Measurements from ENCODE around the gene NUDT16L1.

NUDT16L1 gene

GRCh38 chr16:4663777-4664465 lies 29.4 kb upstream of the NUDT16L1 start:
- DNase-seq (ENCODE audit: low spot score) = no peak

GRCh38 chr16:4664538-4665418 lies 28.6 kb upstream of the NUDT16L1 start:
- peak; percentile 66 for DNase-seq (ENCODE audit: low spot score)

GRCh38 chr16:4666537-4667202 lies 26.7 kb upstream of the NUDT16L1 start:
- no peak for DNase-seq (ENCODE audit: low spot score)

- no peak for DNase-seq (ENCODE audit: low spot score)
Observed at GRCh38 chr16:4667203-4667963, 26.0 kb upstream of the NUDT16L1 start.

GRCh38 chr16:4668313-4668960 lies 24.9 kb upstream of the NUDT16L1 start:
- no peak for DNase-seq (ENCODE audit: low spot score)

- DNase-seq (ENCODE audit: low spot score) = no peak
Observed at GRCh38 chr16:4673387-4674046, 19.8 kb upstream of the NUDT16L1 start.

- DNase-seq (ENCODE audit: low spot score) = no peak
Observed at GRCh38 chr16:4674926-4675530, 18.3 kb upstream of the NUDT16L1 start.

GRCh38 chr16:4675864-4676786 lies 17.2 kb upstream of the NUDT16L1 start:
- DNase-seq (ENCODE audit: low spot score) = no peak

- DNase-seq (ENCODE audit: low spot score) = no peak
Observed at GRCh38 chr16:4676831-4677230, 16.5 kb upstream of the NUDT16L1 start.

GRCh38 chr16:4677390-4677789 lies 16.0 kb upstream of the NUDT16L1 start:
- DNase-seq (ENCODE audit: low spot score) = no peak

GRCh38 chr16:4677994-4678393 lies 15.4 kb upstream of the NUDT16L1 start:
- no peak for DNase-seq (ENCODE audit: low spot score)

- DNase-seq (ENCODE audit: low spot score) = no peak
Observed at GRCh38 chr16:4678596-4678995, 14.8 kb upstream of the NUDT16L1 start.

- DNase-seq (ENCODE audit: low spot score) = no peak
Observed at GRCh38 chr16:4679156-4679849, 14.1 kb upstream of the NUDT16L1 start.

GRCh38 chr16:4679850-4680636 lies 13.3 kb upstream of the NUDT16L1 start:
- DNase-seq (ENCODE audit: low spot score) = peak; percentile 86

- DNase-seq (ENCODE audit: low spot score) = no peak
Observed at GRCh38 chr16:4680673-4681470, 12.5 kb upstream of the NUDT16L1 start.

- peak; percentile 79 for DNase-seq (ENCODE audit: low spot score)
Observed at GRCh38 chr16:4681471-4682083, 11.8 kb upstream of the NUDT16L1 start.
